ENCODE data around the gene CABP2.

Gene CABP2

DNA sequence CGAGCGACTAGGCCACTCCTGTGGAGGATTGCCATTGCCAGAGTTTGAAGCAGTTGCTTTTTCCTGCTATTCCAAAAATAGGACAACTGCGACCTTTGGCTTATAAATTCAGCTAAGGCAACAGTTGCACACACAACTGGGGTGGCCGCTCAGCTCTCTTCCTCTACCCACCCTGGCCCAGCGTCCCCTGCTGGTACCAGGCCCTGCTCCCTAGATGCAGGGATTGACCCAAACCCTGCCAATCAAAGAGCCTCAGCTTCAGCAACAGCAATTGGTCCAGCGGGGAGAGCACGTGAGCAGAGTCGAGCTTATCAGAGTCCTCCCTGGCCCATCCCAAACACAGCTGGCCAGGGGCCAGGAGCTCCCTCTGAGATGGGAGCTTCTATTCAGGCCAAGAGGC, 22.0 kb upstream of the CABP2 start:
- no peaks in the 10 kb centered on the region for H3K9me3 Mint-ChIP-seq

DNA sequence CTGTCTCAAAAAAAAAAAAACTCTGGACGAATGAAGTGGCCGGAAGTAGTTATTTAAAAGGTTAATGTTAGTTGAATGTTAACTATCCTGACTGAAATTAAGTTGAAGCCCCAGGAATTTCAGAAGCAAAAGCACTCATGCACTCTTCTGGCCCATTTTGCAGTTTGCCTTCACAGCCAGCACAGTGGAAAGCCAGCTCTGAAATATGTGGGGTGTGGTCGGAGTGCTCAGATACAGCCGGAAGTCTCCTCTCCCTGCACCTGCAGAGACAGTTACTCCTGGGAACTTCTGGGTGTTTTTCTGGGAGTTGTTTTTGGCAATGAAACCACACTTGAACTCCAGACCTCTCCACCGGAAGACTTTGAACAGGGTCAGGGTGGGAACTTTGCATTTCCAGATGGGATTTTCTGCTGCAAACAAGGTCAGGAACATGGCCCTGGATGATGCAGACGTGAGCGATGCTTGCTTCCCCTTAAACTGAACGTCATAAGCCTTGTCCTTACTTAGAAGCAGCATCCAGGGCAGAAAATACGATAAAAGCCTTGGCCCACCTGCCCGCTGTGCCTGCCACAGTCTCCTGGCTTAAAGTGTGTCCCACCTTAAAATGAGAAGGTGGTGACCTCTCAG, 21.5 kb upstream of the CABP2 start:
- H3K4me1 Mint-ChIP-seq (ENCODE audit: low read depth), result no peaks in the 10 kb centered on the region
- no peak overlapping the region for H3K4me3 Mint-ChIP-seq
- H3K9me3 Mint-ChIP-seq, result no peaks in the 10 kb centered on the region
- H3K27me3 Mint-ChIP-seq, result no peaks in the 10 kb centered on the region
- H3K27ac Mint-ChIP-seq, result no peak overlapping the region
- no peaks in the 10 kb centered on the region for H3K36me3 Mint-ChIP-seq (ENCODE audit: low read depth)

More for the DNA sequence above, 22.0 kb upstream of the CABP2 start:
- no peak overlapping the region for H3K27ac Mint-ChIP-seq
- no peaks in the 10 kb centered on the region for H3K27me3 Mint-ChIP-seq
- no peaks in the 10 kb centered on the region for H3K36me3 Mint-ChIP-seq (ENCODE audit: low read depth)
- H3K4me3 Mint-ChIP-seq, result no peak overlapping the region
- H3K4me1 Mint-ChIP-seq (ENCODE audit: low read depth), result no peaks in the 10 kb centered on the region

DNA sequence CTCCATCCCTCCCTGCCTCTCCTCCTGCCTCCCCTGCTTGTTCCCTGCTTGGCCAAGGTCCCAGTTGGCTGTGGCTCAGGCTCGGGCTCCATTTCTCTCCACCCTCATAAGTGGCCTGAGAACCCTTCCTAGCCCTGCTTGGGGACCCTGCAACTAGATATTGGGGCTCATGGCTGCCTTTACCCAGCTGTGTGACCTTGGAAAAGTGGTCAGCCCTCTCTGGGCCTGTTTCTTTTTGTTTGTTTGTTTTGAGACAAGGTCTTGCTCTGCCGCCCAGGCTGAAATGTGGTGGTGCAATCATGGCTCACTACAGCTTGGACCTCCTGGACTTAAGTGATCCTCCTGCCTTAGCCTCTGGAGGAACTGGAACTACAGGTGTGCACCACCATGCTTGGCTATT, 20.3 kb upstream of the CABP2 start:
- Mint-ChIP-seq H3K4me1 (ENCODE audit: low read depth) (no peaks in the 10 kb centered on the region), H3K36me3 (ENCODE audit: low read depth) (no peaks in the 10 kb centered on the region), H3K27ac (no peak overlapping the region), H3K9me3 (no peaks in the 10 kb centered on the region), H3K4me3 (no peak overlapping the region), H3K27me3 (no peaks in the 10 kb centered on the region)

DNA sequence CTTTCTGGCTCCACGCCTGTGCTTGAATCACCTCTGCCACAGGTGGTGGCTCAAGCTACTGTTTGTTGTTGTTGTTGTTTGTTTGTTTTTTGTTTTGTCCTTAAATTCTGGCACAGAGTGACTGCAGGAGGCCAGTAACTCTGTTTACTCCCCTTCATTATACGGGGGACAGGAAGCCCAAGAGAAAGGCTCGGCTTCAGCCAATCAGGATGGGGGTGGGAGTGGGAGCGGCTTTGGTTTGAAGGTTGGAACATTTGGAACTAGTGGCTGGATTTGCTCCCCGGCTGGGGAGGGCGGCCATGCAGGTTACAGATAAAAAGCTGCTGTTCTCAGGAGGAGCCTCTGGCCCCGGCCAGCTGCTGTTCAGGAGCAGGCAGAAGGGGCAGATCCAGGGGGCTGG, 19.7 kb upstream of the CABP2 start:
- Mint-ChIP-seq H3K27ac (no peak overlapping the region), H3K36me3 (ENCODE audit: low read depth) (no peaks in the 10 kb centered on the region), H3K27me3 (no peaks in the 10 kb centered on the region), H3K4me3 (no peak overlapping the region), H3K4me1 (ENCODE audit: low read depth) (no peaks in the 10 kb centered on the region), H3K9me3 (no peaks in the 10 kb centered on the region)

DNA sequence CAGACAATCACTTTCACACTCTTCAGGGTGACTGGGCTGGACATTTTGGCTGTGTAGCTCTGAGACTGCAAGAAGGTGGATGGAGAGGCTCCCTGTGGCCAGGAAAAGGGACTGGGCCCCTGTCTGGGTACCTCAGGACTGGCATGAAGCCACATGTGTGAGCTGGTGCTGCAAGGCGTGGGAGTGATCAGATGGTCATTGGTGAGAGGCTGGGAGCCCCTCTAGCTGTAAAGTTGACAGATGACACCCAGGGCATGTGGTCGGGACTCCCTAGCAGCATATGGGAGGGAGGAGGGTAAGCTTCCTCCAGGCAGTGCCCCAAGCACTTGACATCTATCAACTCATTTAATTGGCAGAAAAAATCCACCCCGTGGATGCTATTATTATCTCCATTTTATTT, 18.9 kb upstream of the CABP2 start:
- no peaks in the 10 kb centered on the region for H3K36me3 Mint-ChIP-seq (ENCODE audit: low read depth)
- H3K4me1 Mint-ChIP-seq (ENCODE audit: low read depth), result no peaks in the 10 kb centered on the region
- H3K4me3 Mint-ChIP-seq, result no peak overlapping the region
- no peak overlapping the region for H3K27ac Mint-ChIP-seq
- H3K27me3 Mint-ChIP-seq, result no peaks in the 10 kb centered on the region
- H3K9me3 Mint-ChIP-seq, result no peaks in the 10 kb centered on the region

DNA sequence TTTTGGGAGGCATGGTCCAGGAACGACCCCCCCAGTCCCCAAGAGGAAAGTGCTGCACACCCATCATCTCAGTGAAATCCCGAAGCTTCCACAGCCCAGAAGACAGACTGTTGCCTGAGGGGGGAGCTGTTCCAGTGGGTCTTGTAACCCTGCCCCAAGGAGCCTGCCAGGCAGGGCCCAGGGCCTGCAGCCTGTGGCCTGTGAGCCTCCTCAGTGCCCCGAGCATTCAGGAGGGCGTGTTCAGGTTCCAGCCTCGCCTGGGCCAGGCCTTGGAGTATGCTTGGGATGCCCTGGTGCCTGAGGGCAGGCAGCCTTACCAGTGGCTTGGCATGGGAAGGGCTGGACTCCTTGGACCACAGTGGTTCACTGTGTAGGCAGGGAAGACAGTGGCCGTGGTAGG, 18.0 kb upstream of the CABP2 start:
- no peaks in the 10 kb centered on the region for H3K9me3 Mint-ChIP-seq
- no peaks in the 10 kb centered on the region for H3K36me3 Mint-ChIP-seq (ENCODE audit: low read depth)
- no peak overlapping the region for H3K4me3 Mint-ChIP-seq
- H3K4me1 Mint-ChIP-seq (ENCODE audit: low read depth), result no peaks in the 10 kb centered on the region
- no peaks in the 10 kb centered on the region for H3K27me3 Mint-ChIP-seq
- no peak overlapping the region for H3K27ac Mint-ChIP-seq

DNA sequence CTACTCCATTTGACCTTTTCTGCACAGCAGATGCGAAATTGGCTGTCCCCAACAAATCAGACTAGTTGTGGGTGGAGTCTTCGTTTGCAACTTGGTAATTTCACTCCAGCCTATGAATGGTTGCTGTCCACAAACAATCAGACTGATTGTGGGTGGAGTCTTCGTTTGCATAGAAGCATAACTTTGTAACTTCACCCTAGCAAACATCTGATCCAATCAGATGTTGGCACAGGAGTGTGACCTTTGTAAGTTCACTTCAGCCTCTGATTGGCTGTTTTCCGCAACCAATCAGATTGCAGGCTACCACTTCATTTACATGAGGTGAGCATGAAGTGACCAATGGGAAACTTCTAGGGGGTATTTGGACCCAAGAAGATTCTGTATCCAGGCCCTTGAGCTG, 16.3 kb upstream of the CABP2 start:
- Mint-ChIP-seq H3K27me3 (peaks cover 4% of the 10 kb centered on the region), H3K27ac (no peak overlapping the region), H3K4me1 (ENCODE audit: low read depth) (no peaks in the 10 kb centered on the region), H3K4me3 (no peak overlapping the region), H3K9me3 (no peaks in the 10 kb centered on the region), H3K36me3 (ENCODE audit: low read depth) (no peaks in the 10 kb centered on the region)

DNA sequence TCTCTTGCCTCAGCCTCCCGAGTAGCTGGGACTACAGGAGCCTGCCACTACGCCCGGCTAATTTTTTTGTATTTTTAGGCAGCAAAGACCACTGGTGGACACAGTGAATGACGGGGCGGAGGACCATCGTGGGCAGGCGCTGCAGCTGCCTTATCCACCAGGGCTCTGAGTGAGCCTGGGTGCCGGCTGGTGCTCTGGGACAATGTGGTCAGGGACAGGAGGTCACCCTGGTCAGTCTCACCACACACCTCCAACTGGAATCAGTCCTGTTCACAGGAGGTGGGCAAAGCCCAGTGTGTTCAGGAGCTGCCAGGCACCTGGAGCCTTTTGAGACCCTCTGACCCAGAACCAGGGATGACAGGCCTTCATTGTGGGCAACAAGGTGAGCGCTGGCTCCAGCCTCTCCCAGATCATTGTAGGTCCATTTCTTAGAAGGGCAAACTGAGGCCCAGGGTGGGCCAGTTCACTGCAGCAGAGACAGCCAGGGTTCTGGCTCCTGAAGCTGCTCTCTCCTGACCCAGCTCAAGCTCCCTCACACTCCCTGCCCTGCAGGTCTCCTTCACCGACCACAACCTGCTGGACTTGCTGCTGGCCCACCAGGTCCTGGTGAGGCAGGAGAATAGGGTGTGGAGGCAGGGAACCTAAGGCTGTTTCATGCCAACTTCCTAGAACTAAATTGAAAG, 15.7 kb upstream of the CABP2 start:
- H3K9me3 Mint-ChIP-seq, result peaks cover 3% of the 10 kb centered on the region
- peaks cover 5% of the 10 kb centered on the region for H3K27me3 Mint-ChIP-seq
- no peaks in the 10 kb centered on the region for H3K36me3 Mint-ChIP-seq (ENCODE audit: low read depth)
- no peak overlapping the region for H3K4me3 Mint-ChIP-seq
- H3K27ac Mint-ChIP-seq, result no peak overlapping the region
- no peaks in the 10 kb centered on the region for H3K4me1 Mint-ChIP-seq (ENCODE audit: low read depth)

DNA sequence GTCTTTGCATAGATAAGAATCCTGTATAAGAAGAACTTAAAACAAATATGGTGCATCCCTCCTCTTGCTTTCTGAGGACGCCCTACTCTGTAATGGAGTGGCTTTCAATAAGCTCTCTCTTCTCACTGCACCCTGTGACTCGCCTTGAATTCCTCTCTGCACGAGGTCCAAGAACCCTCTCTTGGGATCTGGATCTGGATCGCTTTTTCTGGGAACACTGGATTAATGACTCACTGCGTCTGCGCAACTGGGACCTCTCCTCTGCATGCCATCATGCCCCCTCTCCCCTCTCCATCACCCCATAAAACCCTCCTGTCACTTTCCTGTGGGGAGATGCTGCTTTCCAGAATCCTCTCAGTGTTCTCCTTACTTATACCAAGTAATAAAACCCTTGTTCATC, 15.1 kb upstream of the CABP2 start:
- no peak overlapping the region for H3K27ac Mint-ChIP-seq
- H3K27me3 Mint-ChIP-seq, result peaks cover 8% of the 10 kb centered on the region
- H3K9me3 Mint-ChIP-seq, result peaks cover 6% of the 10 kb centered on the region
- no peaks in the 10 kb centered on the region for H3K36me3 Mint-ChIP-seq (ENCODE audit: low read depth)
- no peaks in the 10 kb centered on the region for H3K4me1 Mint-ChIP-seq (ENCODE audit: low read depth)
- no peak overlapping the region for H3K4me3 Mint-ChIP-seq

DNA sequence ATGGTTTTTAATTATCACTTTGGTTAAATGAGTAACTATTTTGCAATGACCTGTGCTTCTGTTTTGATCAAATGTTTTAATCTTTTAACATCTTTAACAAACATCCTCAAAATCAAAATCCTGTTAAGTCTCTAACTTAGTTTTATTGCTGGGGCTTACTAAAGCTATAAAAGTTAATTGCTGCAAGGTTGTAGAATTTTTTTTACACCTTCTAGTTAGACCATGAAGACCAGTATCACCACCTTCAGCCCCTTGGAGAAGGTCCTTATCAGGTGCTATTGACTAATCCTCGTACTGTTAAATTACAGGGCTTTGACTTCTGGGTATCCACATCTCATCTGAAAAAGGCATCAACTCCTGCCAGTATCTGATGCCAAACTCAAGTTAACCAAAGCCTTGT, 12.3 kb upstream of the CABP2 start:
- Mint-ChIP-seq H3K27me3 (peaks cover 8% of the 10 kb centered on the region), H3K36me3 (ENCODE audit: low read depth) (no peaks in the 10 kb centered on the region), H3K4me1 (ENCODE audit: low read depth) (no peaks in the 10 kb centered on the region), H3K27ac (no peak overlapping the region), H3K4me3 (no peak overlapping the region), H3K9me3 (peaks cover 6% of the 10 kb centered on the region)

DNA sequence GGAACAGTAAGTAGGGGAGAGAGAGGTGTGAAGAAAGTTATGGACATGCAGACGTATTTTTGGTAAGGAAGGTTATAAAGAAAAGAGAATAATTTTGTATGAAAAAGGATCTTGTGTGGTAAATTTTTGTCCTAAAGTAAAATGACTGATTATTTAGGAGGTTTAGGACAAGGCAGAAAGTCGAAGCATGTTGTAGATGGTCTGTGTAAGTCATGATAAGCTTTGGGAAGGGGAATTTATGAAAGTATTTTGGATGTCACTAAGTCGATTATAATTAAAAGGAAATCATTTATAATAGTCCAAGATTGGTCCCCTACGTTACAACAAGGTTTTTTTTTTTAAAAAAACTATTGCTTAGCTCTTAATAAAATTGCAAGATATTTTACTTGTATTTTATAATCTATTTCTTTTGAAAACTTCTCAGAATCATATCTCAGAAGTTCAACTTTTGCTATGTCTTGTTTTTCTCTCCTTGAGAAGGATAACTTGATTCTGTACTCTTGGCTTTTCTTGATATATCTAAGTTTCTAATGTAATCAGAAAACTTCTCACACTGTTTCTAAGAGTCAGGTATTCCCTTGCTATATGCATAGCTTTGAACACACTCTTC, 10.9 kb upstream of the CABP2 start:
- no peak overlapping the region for H3K27ac Mint-ChIP-seq

DNA sequence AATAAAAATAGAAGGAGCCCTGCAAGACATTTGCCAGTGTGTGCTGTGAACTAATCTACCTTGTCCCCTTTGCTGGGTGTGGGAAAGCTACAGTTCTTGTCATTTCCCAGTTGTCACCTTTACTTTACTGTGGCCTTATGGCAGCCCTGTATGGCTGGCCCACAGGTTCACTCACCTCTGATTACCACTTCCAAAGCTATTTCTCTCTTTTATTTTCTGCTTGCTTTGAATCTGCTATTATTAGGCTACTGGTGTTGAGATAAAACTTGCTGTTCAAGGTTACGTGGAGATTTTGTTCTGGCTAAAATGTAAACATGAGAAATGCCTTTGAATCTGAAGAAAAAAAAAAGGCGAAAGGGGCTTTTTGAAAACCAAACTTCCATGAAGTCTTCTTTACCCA, 9.6 kb upstream of the CABP2 start:
- Mint-ChIP-seq H3K4me3 (no peak overlapping the region), H3K9me3 (peaks cover 6% of the 10 kb centered on the region), H3K4me1 (ENCODE audit: low read depth) (no peaks in the 10 kb centered on the region), H3K27me3 (peaks cover 8% of the 10 kb centered on the region), H3K36me3 (ENCODE audit: low read depth) (no peaks in the 10 kb centered on the region), H3K27ac (no peak overlapping the region)

More for the DNA sequence above, 10.9 kb upstream of the CABP2 start:
- Mint-ChIP-seq H3K4me1 (ENCODE audit: low read depth) (no peaks in the 10 kb centered on the region), H3K27me3 (peaks cover 8% of the 10 kb centered on the region), H3K9me3 (peaks cover 6% of the 10 kb centered on the region), H3K4me3 (no peak overlapping the region), H3K36me3 (ENCODE audit: low read depth) (no peaks in the 10 kb centered on the region)

DNA sequence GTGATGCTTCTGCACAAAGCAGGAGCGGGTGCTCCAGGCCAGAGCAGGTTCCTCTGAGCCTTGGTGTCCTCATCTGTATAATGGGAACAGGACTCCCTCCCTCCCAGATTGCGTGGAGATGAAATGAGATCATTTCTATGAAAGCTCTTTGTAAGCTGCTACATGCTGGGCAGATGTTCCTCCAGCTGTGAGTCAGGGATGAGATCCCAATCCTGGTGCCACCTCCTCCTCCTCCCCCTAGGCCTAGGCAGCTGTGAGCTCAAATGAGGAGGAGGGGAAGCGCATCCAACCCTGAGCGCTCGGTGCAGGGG, 7.0 kb upstream of the CABP2 start:
- Mint-ChIP-seq H3K36me3 (ENCODE audit: low read depth) (no peaks in the 10 kb centered on the region), H3K4me1 (ENCODE audit: low read depth) (no peaks in the 10 kb centered on the region), H3K27ac (no peak overlapping the region), H3K27me3 (peaks cover 9% of the 10 kb centered on the region), H3K9me3 (peaks cover 6% of the 10 kb centered on the region), H3K4me3 (no peak overlapping the region)

DNA sequence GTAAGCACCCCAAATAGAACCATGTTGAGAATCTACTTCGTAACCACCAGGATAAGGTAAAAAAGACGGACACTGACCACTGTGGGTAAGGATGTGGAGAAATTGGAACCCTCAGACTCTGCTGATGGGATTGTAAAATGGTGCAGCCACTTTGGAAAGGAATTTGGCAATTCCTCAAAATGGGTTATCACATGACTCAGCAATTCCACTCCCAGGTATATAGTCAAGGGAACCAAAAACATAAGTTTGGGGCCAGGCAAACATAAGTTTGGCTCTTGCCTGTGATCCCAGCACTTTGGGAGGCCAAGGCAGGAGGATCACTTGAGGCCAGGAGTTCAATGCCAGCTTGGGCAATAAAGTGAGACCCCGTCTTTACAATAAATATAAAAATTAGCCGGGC, 5.1 kb upstream of the CABP2 start:
- no peak overlapping the region for H3K27ac Mint-ChIP-seq

DNA sequence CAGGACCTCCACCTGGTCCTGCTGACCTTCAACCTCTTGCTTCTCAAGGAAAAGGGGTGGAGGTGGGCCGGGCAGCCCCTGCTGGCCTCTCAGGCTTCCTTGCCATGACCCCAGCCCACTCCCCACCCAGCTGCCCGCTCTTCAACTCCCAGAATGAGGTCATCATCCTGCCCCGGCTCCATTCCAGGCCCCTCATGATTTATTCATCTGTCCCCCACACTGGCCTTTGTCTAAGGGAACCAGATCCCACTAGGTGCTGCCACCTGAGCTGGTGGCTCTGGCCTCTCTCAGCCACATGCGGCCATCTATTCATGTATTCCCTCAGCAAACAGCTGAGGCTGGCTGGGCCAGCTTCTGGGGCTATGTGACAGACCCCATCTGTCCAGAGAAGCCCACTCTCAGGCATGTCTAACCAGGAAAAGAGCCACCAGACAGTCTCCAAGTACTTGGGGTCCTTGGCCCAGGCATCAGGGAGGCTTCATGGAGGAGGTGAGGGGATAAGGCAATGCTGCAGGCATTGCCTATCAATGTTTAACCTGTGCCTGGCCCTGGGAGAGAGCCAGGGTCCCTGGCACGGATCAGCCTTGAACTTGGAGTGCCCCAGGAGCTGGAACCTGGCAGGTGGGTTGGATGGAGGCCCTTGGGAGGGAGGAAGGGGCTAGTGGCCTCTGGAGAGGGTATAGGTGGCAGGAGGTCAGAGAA, 2.2 kb upstream of the CABP2 start:
- H3K9me3 Mint-ChIP-seq, result no peaks in the 10 kb centered on the region
- H3K4me3 Mint-ChIP-seq, result no peak overlapping the region
- H3K27me3 Mint-ChIP-seq, result peaks cover 5% of the 10 kb centered on the region

More for the DNA sequence above, 5.1 kb upstream of the CABP2 start:
- Mint-ChIP-seq H3K9me3 (no peaks in the 10 kb centered on the region), H3K27me3 (peaks cover 5% of the 10 kb centered on the region), H3K36me3 (ENCODE audit: low read depth) (no peaks in the 10 kb centered on the region), H3K4me1 (ENCODE audit: low read depth) (no peaks in the 10 kb centered on the region), H3K4me3 (no peak overlapping the region)

More for the DNA sequence above, 2.2 kb upstream of the CABP2 start:
- H3K36me3 Mint-ChIP-seq (ENCODE audit: low read depth), result no peaks in the 10 kb centered on the region
- H3K27ac Mint-ChIP-seq, result no peak overlapping the region
- H3K4me1 Mint-ChIP-seq (ENCODE audit: low read depth), result no peaks in the 10 kb centered on the region
